ENCODE results near the gene PALS2. TPM values are rescaled to one million over a fixed set of nuclear protein-coding genes. Genes with fewer than 3 reads are reported as not detected.

The PALS2 gene
- total RNA-seq, 1 donor from 2014 or later: 250 TPM

- no peak for DNase-seq (ENCODE audit: low spot score)
These were observed 14.6 kb downstream of the PALS2 start for GRCh38 chr7:24587853-24588252.

GRCh38 chr7:24591152-24591551 is 17.9 kb downstream of the PALS2 start:
- DNase-seq (ENCODE audit: low spot score): no peak

GRCh38 chr7:24595671-24596418 is 22.6 kb downstream of the PALS2 start:
- no peak for DNase-seq (ENCODE audit: low spot score)

GRCh38 chr7:24597014-24597413 is 23.8 kb downstream of the PALS2 start:
- DNase-seq (ENCODE audit: low spot score): no peak

- DNase-seq (ENCODE audit: low spot score): no peak
These were observed 28.3 kb downstream of the PALS2 start for GRCh38 chr7:24601600-24601999.

- no peak for DNase-seq (ENCODE audit: low spot score)
These were observed 29.7 kb downstream of the PALS2 start for GRCh38 chr7:24602860-24603456.

- DNase-seq (ENCODE audit: low spot score): no peak
These were observed 31.4 kb downstream of the PALS2 start for GRCh38 chr7:24604630-24605029.

- no peak for DNase-seq (ENCODE audit: low spot score)
These were observed 35.3 kb downstream of the PALS2 start for GRCh38 chr7:24608504-24608903.

GRCh38 chr7:24609059-24609458 is 35.8 kb downstream of the PALS2 start:
- no peak for DNase-seq (ENCODE audit: low spot score)

GRCh38 chr7:24609570-24609969 is 36.3 kb downstream of the PALS2 start:
- DNase-seq (ENCODE audit: low spot score): no peak

- DNase-seq (ENCODE audit: low spot score): no peak
These were observed 37.9 kb downstream of the PALS2 start for GRCh38 chr7:24611130-24611529.

- DNase-seq (ENCODE audit: low spot score): no peak
These were observed 44.8 kb downstream of the PALS2 start for GRCh38 chr7:24617957-24618616.

- no peak for DNase-seq (ENCODE audit: low spot score)
These were observed 46.7 kb downstream of the PALS2 start for GRCh38 chr7:24619978-24620377.

GRCh38 chr7:24622646-24623182 is 49.5 kb downstream of the PALS2 start:
- no peak for DNase-seq (ENCODE audit: low spot score)

Other genes starting within 250 kb of the PALS2 start
- 15.7 TPM for gene GSDME, start 184.0 kb downstream of the PALS2 start, total RNA-seq